Gastroesophageal sphincter (tissue), 4 donors: Measurements from ENCODE around the gene MYOM1. TPM values are rescaled to one million over a fixed set of nuclear protein-coding genes. Genes with fewer than 3 reads are reported as not detected.

ENCODE experiments used
- ATAC-seq: fragments of 150-250 bp; one replicate; pipeline ENCODE4 v1.9.1; 2016; ENCODE audit warnings: mild to moderate bottlenecking, moderate library complexity
- H3K27ac ChIP-seq, 4 donors: fragments of 200-600 bp; sonication (generic) in 3 of 4; 1 replicate in 3 of 4; 2 replicates in 1 of 4; pipeline ENCODE4 v1.5.1; 2016 to 2019
- H3K27me3 ChIP-seq: fragments of 200-600 bp; sonication (generic); one replicate; pipeline ENCODE4 v1.5.1; 2019
- H3K36me3 ChIP-seq, 2 donors: fragments of 200-600 bp; sonication (generic); one replicate each; pipeline ENCODE4 v1.5.1; 2019; ENCODE audit warnings: control low read depth in 1 of 2
- H3K4me1 ChIP-seq, 3 donors: fragments of 200-600 bp; sonication (generic); 1 replicate in 2 of 3; 2 replicates in 1 of 3; pipeline ENCODE4 v1.5.1; 2016 to 2019; ENCODE audit warnings: control low read depth in 2 of 3
- H3K4me3 ChIP-seq, 2 donors: fragments of 200-600 bp; sonication (generic); one replicate each; pipeline ENCODE4 v1.5.1; 2019; ENCODE audit warnings: mild to moderate bottlenecking in 1 of 2, moderate library complexity in 1 of 2
- H3K9me3 ChIP-seq, 3 donors: fragments of 200-600 bp; sonication (generic); one replicate each; pipeline ENCODE4 v1.5.1; 2017 to 2019; ENCODE audit warnings: control low read depth in 2 of 3
- EP300 ChIP-seq: sonication (generic); formaldehyde crosslinking; IDR thresholded peaks from one replicate; pipeline ENCODE4 v1.6.1; 2017; ENCODE audit warnings: antibody characterized with exemption, mild to moderate bottlenecking
- POLR2A ChIP-seq, 2 donors: fragments of 450-650 bp; IDR thresholded peaks; one replicate each; pipeline ENCODE4 v1.6.1; 2017; ENCODE audit warnings: antibody characterized with exemption in 2 of 2, mild to moderate bottlenecking in 2 of 2, moderate library complexity in 1 of 2
- POLR2AphosphoS5 ChIP-seq: sonication (generic); formaldehyde crosslinking; IDR thresholded peaks from one replicate; pipeline ENCODE4 v1.6.1; 2017; ENCODE audit warnings: antibody characterized with exemption
- WGBS, 2 donors: methylation state at CpG; one replicate each; pipeline ENCODE4 v1.1.5; 2018; ENCODE audit warnings: low coverage in 1 of 2; 5-methylcytosine and 5-hydroxymethylcytosine counted together
- total RNA-seq, 4 donors: library from RNA; depleted of rRNA; stranded (reverse); fragments of >200 nt; gene quantifications; one replicate each; pipeline ENCODE4 v1.1.0, GENCODE V29; 2016
- TF ChIP-seq, protein P1 (sequence below), 4 experiments: fragments of 200-600 bp in 2 of 4; fragments of 450-650 bp in 2 of 4; sonication (generic) in 1 of 4; IDR thresholded peaks; one replicate each; pipeline ENCODE4 v1.5.1; 2017 to 2019; ENCODE audit warnings: antibody characterized with exemption in 4 of 4, mild to moderate bottlenecking in 2 of 4, moderate library complexity in 2 of 4

Gene MYOM1
- total RNA-seq, 4 donors from 2014 or later = 14.8 to 37.6 (median 24.6) TPM

- 48 to 53% methylated on average over 10 of the region's 10 CpGs for WGBS, 2 donors
- no peaks in the 10 kb centered on the region for H3K27me3 ChIP-seq
- ATAC-seq = no peak
- no peaks in the 10 kb centered on the region for H3K9me3 ChIP-seq
- TF ChIP-seq, protein P1, sequence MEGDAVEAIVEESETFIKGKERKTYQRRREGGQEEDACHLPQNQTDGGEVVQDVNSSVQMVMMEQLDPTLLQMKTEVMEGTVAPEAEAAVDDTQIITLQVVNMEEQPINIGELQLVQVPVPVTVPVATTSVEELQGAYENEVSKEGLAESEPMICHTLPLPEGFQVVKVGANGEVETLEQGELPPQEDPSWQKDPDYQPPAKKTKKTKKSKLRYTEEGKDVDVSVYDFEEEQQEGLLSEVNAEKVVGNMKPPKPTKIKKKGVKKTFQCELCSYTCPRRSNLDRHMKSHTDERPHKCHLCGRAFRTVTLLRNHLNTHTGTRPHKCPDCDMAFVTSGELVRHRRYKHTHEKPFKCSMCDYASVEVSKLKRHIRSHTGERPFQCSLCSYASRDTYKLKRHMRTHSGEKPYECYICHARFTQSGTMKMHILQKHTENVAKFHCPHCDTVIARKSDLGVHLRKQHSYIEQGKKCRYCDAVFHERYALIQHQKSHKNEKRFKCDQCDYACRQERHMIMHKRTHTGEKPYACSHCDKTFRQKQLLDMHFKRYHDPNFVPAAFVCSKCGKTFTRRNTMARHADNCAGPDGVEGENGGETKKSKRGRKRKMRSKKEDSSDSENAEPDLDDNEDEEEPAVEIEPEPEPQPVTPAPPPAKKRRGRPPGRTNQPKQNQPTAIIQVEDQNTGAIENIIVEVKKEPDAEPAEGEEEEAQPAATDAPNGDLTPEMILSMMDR (IDR thresholded peaks at IDR 0.05) = no peak
- TF ChIP-seq POLR2A (IDR thresholded peaks at IDR 0.05) = no peak
- TF ChIP-seq EP300 = no peak
- no peak for TF ChIP-seq POLR2AphosphoS5
- H3K36me3 ChIP-seq = peaks cover 0 to 21% of the 10 kb centered on the region in 2 donors
- no peak overlapping the region for H3K27ac ChIP-seq
- H3K4me3 ChIP-seq = no peak overlapping the region
- peaks cover 0 to 15% (median 0%) of the 10 kb centered on the region in 3 donors for H3K4me1 ChIP-seq
These were observed 126.0 kb downstream of the MYOM1 start for GRCh38 chr18:3093624-3094337.

- no peak for TF ChIP-seq EP300
- TF ChIP-seq, protein P1 (IDR thresholded peaks at IDR 0.05) = no peak
- no peak for TF ChIP-seq POLR2A (IDR thresholded peaks at IDR 0.05)
- no peak for TF ChIP-seq POLR2AphosphoS5
- Histone ChIP-seq H3K4me3 (no peak overlapping the region), H3K4me1 (peaks cover 0 to 15% (median 0%) of the 10 kb centered on the region in 3 donors), H3K27ac (no peak overlapping the region), H3K9me3 (no peaks in the 10 kb centered on the region), H3K36me3 (peaks cover 0 to 23% of the 10 kb centered on the region in 2 donors), H3K27me3 (no peaks in the 10 kb centered on the region)
- no peak for ATAC-seq
- 90 to 92% methylated on average over 4 to 7 of the region's 7 CpGs for WGBS, 2 donors
These were observed 127.0 kb downstream of the MYOM1 start for GRCh38 chr18:3092727-3093126.

GRCh38 chr18:3089579-3089978 is 130.2 kb downstream of the MYOM1 start:
- Histone ChIP-seq H3K9me3 (no peaks in the 10 kb centered on the region), H3K27me3 (no peaks in the 10 kb centered on the region), H3K27ac (no peak overlapping the region), H3K4me3 (no peak overlapping the region), H3K4me1 (peaks cover 0 to 12% (median 0%) of the 10 kb centered on the region in 3 donors), H3K36me3 (peaks cover 0 to 31% of the 10 kb centered on the region in 2 donors)
- no peak for ATAC-seq
- TF ChIP-seq, protein P1 (IDR thresholded peaks at IDR 0.05) = no peak
- TF ChIP-seq POLR2AphosphoS5 (no peak), EP300 (no peak), POLR2A (IDR thresholded peaks at IDR 0.05) (no peak)
- WGBS, 2 donors = 62 to 63% methylated on average over 3 of the region's 3 CpGs

DNA sequence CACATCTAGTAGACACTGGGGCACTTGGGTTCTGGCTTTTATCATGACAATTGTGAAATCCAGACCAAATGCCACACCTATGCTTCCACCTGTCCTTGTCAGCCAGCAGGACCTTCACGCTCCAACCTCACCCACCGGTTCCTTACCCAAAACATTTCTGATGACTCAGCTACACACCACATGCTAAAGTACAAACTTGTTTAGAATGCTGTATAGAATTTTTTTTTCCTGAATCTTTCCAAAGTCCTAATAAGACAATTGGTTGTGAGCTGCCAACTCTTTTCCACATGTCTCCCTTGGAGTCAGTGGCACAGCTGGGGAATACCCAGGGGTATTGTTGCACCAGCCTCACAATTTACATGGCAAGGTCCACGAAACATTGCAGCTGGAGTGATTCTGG is 131.3 kb downstream of the MYOM1 start:
- Histone ChIP-seq H3K27ac (no peak overlapping the region), H3K9me3 (no peaks in the 10 kb centered on the region), H3K36me3 (peaks cover 0 to 31% of the 10 kb centered on the region in 2 donors), H3K4me1 (peaks cover 0 to under 1% (median 0%) of the 10 kb centered on the region in 3 donors), H3K27me3 (no peaks in the 10 kb centered on the region), H3K4me3 (no peak overlapping the region)
- TF ChIP-seq POLR2AphosphoS5 (no peak), POLR2A (IDR thresholded peaks at IDR 0.05) (no peak), EP300 (no peak)
- TF ChIP-seq, protein P1 (IDR thresholded peaks at IDR 0.05) = no peak
- no peak for ATAC-seq
- 93% methylated on average over 3 of the region's 3 CpGs for WGBS, 2 donors

- WGBS, 2 donors = 68 to 73% methylated on average over 4 of the region's 4 CpGs
- H3K27ac ChIP-seq = no peak overlapping the region
- H3K27me3 ChIP-seq = no peaks in the 10 kb centered on the region
- ATAC-seq = no peak
- H3K36me3 ChIP-seq = peaks cover 0 to 44% of the 10 kb centered on the region in 2 donors
- TF ChIP-seq, protein P1 (IDR thresholded peaks at IDR 0.05) = no peak
- no peak overlapping the region for H3K4me3 ChIP-seq
- no peaks in the 10 kb centered on the region for H3K9me3 ChIP-seq
- H3K4me1 ChIP-seq = no peaks in the 10 kb centered on the region
These were observed 132.9 kb downstream of the MYOM1 start for GRCh38 chr18:3086871-3087270.
